Measurements from ENCODE around the gene TMBIM6.

Gene TMBIM6

GRCh38 chr12:49740930-49741881 is at the start of gene TMBIM6:
TSS of gene TMBIM6 (plus strand) at chr12:49741557. CDS start at chr12:49752494, 10,937 bp downstream.
- no peaks in the 10 kb centered on the region for H3K36me3 ChIP-seq (ENCODE audit: control insufficient read depth, insufficient read depth, low read length)
- H3K27me3 ChIP-seq (ENCODE audit: control insufficient read depth, insufficient read depth, low read length), result no peaks in the 10 kb centered on the region

GRCh38 chr12:49692851-49693250 is 48.5 kb upstream of the TMBIM6 start:
- Histone ChIP-seq H3K4me1 (ENCODE audit: control insufficient read depth, insufficient read depth, low read length) (no peaks in the 10 kb centered on the region), H3K36me3 (ENCODE audit: control insufficient read depth, insufficient read depth, low read length) (no peaks in the 10 kb centered on the region), H3K27ac (ENCODE audit: low read depth, low read length) (no peak overlapping the region), H3K9ac (ENCODE audit: low read length) (no peak overlapping the region), H3K27me3 (ENCODE audit: control insufficient read depth, insufficient read depth, low read length) (no peaks in the 10 kb centered on the region), H3K4me3 (ENCODE audit: low read length) (no peak overlapping the region)

More at GRCh38 chr12:49740930-49741881, at the start of gene TMBIM6:
- Histone ChIP-seq H3K4me1 (ENCODE audit: control insufficient read depth, insufficient read depth, low read length) (peaks cover 6% of the 10 kb centered on the region), H3K9ac (ENCODE audit: low read length) (peak within 1 kb of the TSS; percentile 98), H3K27ac (ENCODE audit: low read depth, low read length) (peak within 1 kb of the TSS; percentile 97), H3K4me3 (ENCODE audit: low read length) (peak within 1 kb of the TSS; percentile 92)

- H3K4me3 ChIP-seq (ENCODE audit: low read length), result no peak overlapping the region
- H3K4me1 ChIP-seq (ENCODE audit: control insufficient read depth, insufficient read depth, low read length), result peaks cover 8% of the 10 kb centered on the region
- H3K36me3 ChIP-seq (ENCODE audit: control insufficient read depth, insufficient read depth, low read length), result no peaks in the 10 kb centered on the region
- no peak overlapping the region for H3K27ac ChIP-seq (ENCODE audit: low read depth, low read length)
- no peak overlapping the region for H3K9ac ChIP-seq (ENCODE audit: low read length)
- no peaks in the 10 kb centered on the region for H3K27me3 ChIP-seq (ENCODE audit: control insufficient read depth, insufficient read depth, low read length)
These were observed 47.4 kb upstream of the TMBIM6 start for GRCh38 chr12:49693931-49694444.

- Histone ChIP-seq H3K36me3 (ENCODE audit: control insufficient read depth, insufficient read depth, low read length) (no peaks in the 10 kb centered on the region), H3K4me1 (ENCODE audit: control insufficient read depth, insufficient read depth, low read length) (peaks cover 11% of the 10 kb centered on the region), H3K27me3 (ENCODE audit: control insufficient read depth, insufficient read depth, low read length) (no peaks in the 10 kb centered on the region), H3K27ac (ENCODE audit: low read depth, low read length) (no peak overlapping the region), H3K4me3 (ENCODE audit: low read length) (no peak overlapping the region), H3K9ac (ENCODE audit: low read length) (no peak overlapping the region)
These were observed 44.6 kb upstream of the TMBIM6 start for GRCh38 chr12:49696723-49697122.

GRCh38 chr12:49697808-49698207 is 43.5 kb upstream of the TMBIM6 start:
- H3K27me3 ChIP-seq (ENCODE audit: control insufficient read depth, insufficient read depth, low read length), result no peaks in the 10 kb centered on the region
- peaks cover 11% of the 10 kb centered on the region for H3K4me1 ChIP-seq (ENCODE audit: control insufficient read depth, insufficient read depth, low read length)
- no peak overlapping the region for H3K4me3 ChIP-seq (ENCODE audit: low read length)
- no peaks in the 10 kb centered on the region for H3K36me3 ChIP-seq (ENCODE audit: control insufficient read depth, insufficient read depth, low read length)
- H3K27ac ChIP-seq (ENCODE audit: low read depth, low read length), result no peak overlapping the region
- H3K9ac ChIP-seq (ENCODE audit: low read length), result no peak overlapping the region

- no peak overlapping the region for H3K9ac ChIP-seq (ENCODE audit: low read length)
These were observed 42.5 kb upstream of the TMBIM6 start for GRCh38 chr12:49698619-49699545.

GRCh38 chr12:49702009-49702408 is 39.3 kb upstream of the TMBIM6 start:
- Histone ChIP-seq H3K27me3 (ENCODE audit: control insufficient read depth, insufficient read depth, low read length) (no peaks in the 10 kb centered on the region), H3K4me1 (ENCODE audit: control insufficient read depth, insufficient read depth, low read length) (peaks cover 16% of the 10 kb centered on the region), H3K36me3 (ENCODE audit: control insufficient read depth, insufficient read depth, low read length) (no peaks in the 10 kb centered on the region), H3K27ac (ENCODE audit: low read depth, low read length) (no peak overlapping the region), H3K9ac (ENCODE audit: low read length) (no peak overlapping the region), H3K4me3 (ENCODE audit: low read length) (no peak overlapping the region)

More at GRCh38 chr12:49698619-49699545, 42.5 kb upstream of the TMBIM6 start:
- H3K4me1 ChIP-seq (ENCODE audit: control insufficient read depth, insufficient read depth, low read length), result peaks cover 11% of the 10 kb centered on the region
- peak overlapping the region; percentile 22 for H3K4me3 ChIP-seq (ENCODE audit: low read length)
- peak overlapping the region; percentile 54 for H3K27ac ChIP-seq (ENCODE audit: low read depth, low read length)
- H3K36me3 ChIP-seq (ENCODE audit: control insufficient read depth, insufficient read depth, low read length), result no peaks in the 10 kb centered on the region
- H3K27me3 ChIP-seq (ENCODE audit: control insufficient read depth, insufficient read depth, low read length), result no peaks in the 10 kb centered on the region

GRCh38 chr12:49702676-49703215 is 38.6 kb upstream of the TMBIM6 start:
- no peak overlapping the region for H3K4me3 ChIP-seq (ENCODE audit: low read length)
- H3K27me3 ChIP-seq (ENCODE audit: control insufficient read depth, insufficient read depth, low read length), result no peaks in the 10 kb centered on the region
- peaks cover 16% of the 10 kb centered on the region for H3K4me1 ChIP-seq (ENCODE audit: control insufficient read depth, insufficient read depth, low read length)
- H3K36me3 ChIP-seq (ENCODE audit: control insufficient read depth, insufficient read depth, low read length), result no peaks in the 10 kb centered on the region
- no peak overlapping the region for H3K27ac ChIP-seq (ENCODE audit: low read depth, low read length)
- no peak overlapping the region for H3K9ac ChIP-seq (ENCODE audit: low read length)

- Histone ChIP-seq H3K9ac (ENCODE audit: low read length) (no peak overlapping the region), H3K4me1 (ENCODE audit: control insufficient read depth, insufficient read depth, low read length) (peaks cover 12% of the 10 kb centered on the region), H3K36me3 (ENCODE audit: control insufficient read depth, insufficient read depth, low read length) (no peaks in the 10 kb centered on the region), H3K27ac (ENCODE audit: low read depth, low read length) (no peak overlapping the region), H3K27me3 (ENCODE audit: control insufficient read depth, insufficient read depth, low read length) (no peaks in the 10 kb centered on the region), H3K4me3 (ENCODE audit: low read length) (no peak overlapping the region)
These were observed 37.7 kb upstream of the TMBIM6 start for GRCh38 chr12:49703647-49704137.

GRCh38 chr12:49705479-49706134 is 35.8 kb upstream of the TMBIM6 start:
- no peak overlapping the region for H3K9ac ChIP-seq (ENCODE audit: low read length)
- peaks cover 6% of the 10 kb centered on the region for H3K4me1 ChIP-seq (ENCODE audit: control insufficient read depth, insufficient read depth, low read length)

GRCh38 chr12:49706351-49707127 is 34.8 kb upstream of the TMBIM6 start:
- no peaks in the 10 kb centered on the region for H3K36me3 ChIP-seq (ENCODE audit: control insufficient read depth, insufficient read depth, low read length)
- H3K4me3 ChIP-seq (ENCODE audit: low read length), result peak overlapping the region; percentile 82
- H3K9ac ChIP-seq (ENCODE audit: low read length), result peak overlapping the region; percentile 39
- no peaks in the 10 kb centered on the region for H3K27me3 ChIP-seq (ENCODE audit: control insufficient read depth, insufficient read depth, low read length)
- H3K27ac ChIP-seq (ENCODE audit: low read depth, low read length), result peak overlapping the region; percentile 82
- H3K4me1 ChIP-seq (ENCODE audit: control insufficient read depth, insufficient read depth, low read length), result peaks cover 6% of the 10 kb centered on the region

More at GRCh38 chr12:49705479-49706134, 35.8 kb upstream of the TMBIM6 start:
- H3K27me3 ChIP-seq (ENCODE audit: control insufficient read depth, insufficient read depth, low read length), result no peaks in the 10 kb centered on the region
- peak overlapping the region; percentile 82 for H3K27ac ChIP-seq (ENCODE audit: low read depth, low read length)
- peak overlapping the region; percentile 82 for H3K4me3 ChIP-seq (ENCODE audit: low read length)
- H3K36me3 ChIP-seq (ENCODE audit: control insufficient read depth, insufficient read depth, low read length), result no peaks in the 10 kb centered on the region

Measured in rectal smooth muscle tissue (tissue), 1 donor.